Choroid plexus epithelial cell (primary cell): Measurements from ENCODE around the gene COA7.

Experiments
- DNase-seq: peaks from one replicate; pipeline ENCODE4 v3.0.0-alpha.2; 2010; ENCODE audit warnings: low read depth
- H3K4me3 ChIP-seq: 2 replicates; pipeline ENCODE4 v1.5.1; 2011; ENCODE audit warnings: low read depth, mild to moderate bottlenecking, control low read depth, low read length, moderate library complexity
- TF ChIP-seq, protein P1 (sequence below): conservative IDR thresholded peaks from 2 replicates; pipeline ENCODE4 v1.5.1; 2011; ENCODE audit warnings: low read depth, mild to moderate bottlenecking, control low read depth, inconsistent platforms, low read length, moderate library complexity

COA7 gene

DNA sequence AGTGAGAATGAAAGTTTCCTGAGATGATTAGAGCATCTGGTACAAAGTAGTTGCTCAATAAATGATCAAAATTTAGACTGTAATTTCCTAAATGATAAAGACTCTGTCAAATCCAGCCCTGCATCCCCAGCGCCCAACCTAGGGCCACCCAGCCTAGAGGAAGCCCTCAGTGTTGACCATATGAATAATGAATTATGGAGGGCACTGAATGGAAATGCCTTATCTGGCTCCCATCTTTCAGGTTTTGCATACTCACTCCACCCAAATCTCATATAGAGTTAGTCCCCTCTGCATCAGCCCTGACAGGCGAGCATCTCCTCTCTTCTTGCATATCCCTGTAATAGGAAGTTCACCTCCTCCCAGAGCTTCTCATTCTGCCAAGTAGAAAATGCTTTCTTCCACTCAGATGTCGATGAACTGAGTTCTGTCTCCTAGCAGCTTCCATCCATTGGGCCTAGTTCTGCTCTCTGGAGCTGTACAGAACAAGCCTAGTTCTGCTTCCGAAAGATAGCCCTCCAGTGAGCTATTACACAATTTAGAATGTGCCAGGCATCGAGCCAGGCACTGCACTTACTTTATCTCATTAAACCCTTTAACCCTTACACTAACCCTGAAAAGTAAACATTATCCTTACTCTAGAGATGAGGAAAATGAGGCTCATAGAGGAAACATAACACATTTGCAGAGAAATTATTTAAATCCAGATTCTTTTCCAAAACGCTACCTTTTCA lies 20.9 kb downstream of the COA7 start:
- TF ChIP-seq, protein P1, sequence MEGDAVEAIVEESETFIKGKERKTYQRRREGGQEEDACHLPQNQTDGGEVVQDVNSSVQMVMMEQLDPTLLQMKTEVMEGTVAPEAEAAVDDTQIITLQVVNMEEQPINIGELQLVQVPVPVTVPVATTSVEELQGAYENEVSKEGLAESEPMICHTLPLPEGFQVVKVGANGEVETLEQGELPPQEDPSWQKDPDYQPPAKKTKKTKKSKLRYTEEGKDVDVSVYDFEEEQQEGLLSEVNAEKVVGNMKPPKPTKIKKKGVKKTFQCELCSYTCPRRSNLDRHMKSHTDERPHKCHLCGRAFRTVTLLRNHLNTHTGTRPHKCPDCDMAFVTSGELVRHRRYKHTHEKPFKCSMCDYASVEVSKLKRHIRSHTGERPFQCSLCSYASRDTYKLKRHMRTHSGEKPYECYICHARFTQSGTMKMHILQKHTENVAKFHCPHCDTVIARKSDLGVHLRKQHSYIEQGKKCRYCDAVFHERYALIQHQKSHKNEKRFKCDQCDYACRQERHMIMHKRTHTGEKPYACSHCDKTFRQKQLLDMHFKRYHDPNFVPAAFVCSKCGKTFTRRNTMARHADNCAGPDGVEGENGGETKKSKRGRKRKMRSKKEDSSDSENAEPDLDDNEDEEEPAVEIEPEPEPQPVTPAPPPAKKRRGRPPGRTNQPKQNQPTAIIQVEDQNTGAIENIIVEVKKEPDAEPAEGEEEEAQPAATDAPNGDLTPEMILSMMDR, result no peak
- no peak for DNase-seq
- H3K4me3 ChIP-seq, result no peak overlapping the region

DNA sequence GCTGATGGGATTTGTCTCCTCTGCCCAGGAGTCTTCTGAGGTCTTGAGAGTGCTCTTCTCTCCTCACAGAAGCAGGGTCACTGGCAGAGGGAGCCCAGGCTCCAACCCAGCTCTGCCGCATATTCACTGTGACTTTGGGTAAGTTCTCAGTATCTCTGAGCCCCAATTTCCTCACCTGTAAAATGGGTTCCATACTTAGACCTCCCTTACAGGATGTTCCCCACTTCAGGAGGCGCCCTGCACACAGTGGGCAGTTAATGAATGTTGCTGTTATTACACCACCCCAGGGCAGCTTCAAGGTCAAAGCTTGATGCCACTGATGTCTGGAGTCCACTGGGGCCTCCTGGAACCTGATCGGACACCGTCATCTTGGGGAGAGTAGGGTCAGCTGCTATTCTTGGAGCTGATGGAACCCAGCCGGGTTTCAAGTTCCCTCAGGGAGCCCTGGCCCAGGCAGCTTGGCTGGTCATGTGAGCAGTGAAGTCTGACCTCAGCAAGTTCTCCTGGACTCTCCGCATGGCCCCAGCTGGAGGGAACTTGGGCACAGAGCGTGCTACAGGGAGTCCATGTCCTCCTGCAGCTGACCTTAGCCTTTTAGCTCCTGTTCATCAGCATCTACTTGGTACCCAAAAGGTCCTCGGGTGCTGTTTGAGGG lies 21.8 kb downstream of the COA7 start:
- DNase-seq, result peak; percentile 34
- TF ChIP-seq, protein P1, result no peak
- no peak overlapping the region for H3K4me3 ChIP-seq

DNA sequence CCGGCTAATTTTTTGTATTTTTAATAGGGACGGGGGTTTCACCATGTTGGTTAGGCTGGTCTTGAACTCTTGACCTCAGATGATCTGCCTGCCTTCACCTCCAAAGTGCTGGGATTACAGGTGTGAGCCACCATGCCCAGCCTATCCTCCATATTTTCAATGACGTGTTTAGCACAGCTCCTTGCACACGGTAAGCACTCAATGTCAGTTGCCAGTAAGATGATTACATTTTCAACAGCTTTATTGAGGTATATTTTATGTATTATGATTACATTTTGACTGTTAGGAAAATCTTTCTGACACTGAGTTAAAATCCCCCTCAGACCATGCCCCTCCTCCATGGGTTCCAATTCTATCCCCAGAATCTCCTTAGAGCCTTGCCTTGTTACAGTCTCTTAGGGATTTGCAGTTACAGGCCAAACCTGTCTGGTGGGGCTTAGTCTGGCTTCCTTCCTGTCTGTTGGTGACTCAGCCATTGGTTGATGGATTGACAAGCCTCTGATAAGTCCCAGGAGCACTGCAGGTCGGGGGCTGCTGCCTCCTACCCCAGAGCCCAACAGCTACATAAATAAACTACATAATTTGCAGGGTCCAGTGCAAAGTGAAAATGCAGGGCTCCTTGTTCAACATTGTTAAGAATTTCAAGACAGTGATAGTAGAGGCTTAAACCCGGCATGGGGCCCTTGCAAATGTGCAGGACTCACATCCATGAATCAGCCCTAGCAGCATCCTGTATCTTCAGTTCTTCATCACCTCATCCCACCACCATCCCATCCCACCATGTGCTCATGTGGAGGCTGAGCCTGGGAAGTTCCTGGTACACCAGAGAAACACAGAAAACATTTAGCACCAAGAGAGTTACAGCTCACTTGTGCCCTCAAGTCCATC lies 23.4 kb downstream of the COA7 start:
- TF ChIP-seq, protein P1, result no peak
- no peak overlapping the region for H3K4me3 ChIP-seq
- DNase-seq, result peak; percentile 28

DNA sequence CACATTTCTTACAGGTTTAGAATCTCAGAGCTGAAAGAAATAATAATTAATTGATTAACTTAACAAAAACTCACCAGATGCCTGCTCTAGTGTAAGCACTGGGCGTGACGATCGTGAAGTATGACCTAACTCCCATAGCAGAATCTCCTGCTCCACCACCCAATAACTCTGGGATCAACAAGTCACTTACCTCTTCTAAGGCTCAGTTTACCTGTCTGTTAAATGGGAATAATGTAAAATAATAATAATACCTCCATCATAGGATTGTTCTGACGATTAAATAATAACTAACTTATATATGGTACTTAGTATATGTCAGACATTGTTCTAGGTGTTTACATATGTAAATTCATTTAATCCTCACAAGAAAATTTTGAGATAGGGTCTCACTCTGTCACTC lies 24.6 kb downstream of the COA7 start:
- no peak overlapping the region for H3K4me3 ChIP-seq
- TF ChIP-seq, protein P1, result no peak
- DNase-seq, result no peak

DNA sequence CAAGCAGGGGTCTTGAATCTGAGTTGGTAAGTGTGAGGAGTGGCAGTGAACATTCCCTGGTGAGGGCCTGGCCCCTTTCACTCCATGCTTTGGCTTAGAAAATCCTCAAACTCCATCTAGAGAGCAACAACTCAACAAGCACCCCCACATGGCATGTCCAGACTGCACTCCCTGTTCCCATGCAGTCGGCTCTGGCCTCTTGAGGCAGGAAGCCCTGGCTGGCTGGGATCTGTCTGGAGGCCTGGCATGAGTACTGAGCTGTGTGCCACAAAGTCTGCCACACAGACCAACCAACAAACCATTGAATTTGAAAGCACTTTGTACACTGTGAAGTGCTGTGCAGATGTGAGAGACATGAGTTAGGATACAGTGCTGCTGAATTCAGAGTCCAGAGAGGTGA lies 25.2 kb downstream of the COA7 start:
- DNase-seq, result no peak
- TF ChIP-seq, protein P1, result no peak
- no peak overlapping the region for H3K4me3 ChIP-seq

DNA sequence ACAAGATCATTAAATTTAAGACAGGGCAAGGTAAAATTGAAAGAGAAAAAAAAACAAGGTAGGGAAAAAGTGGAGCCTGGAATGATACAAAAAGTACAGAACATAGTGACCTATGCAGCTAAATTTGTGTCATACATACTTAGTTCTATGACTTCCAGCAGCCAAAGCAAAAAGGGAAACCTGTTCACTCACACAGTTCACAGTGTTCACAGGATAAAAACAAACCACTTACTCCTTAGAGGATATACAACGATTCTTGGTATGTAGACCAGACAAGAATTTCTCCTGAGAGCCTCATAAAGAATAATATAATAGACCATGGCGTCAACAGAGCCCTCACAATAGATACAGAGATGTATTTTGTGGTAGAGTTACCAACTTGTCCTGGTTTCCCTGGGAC lies 27.5 kb downstream of the COA7 start:
- no peak overlapping the region for H3K4me3 ChIP-seq
- peak; percentile 21 for DNase-seq
- TF ChIP-seq, protein P1, result no peak
